Breast epithelium (tissue), 4 donors: ENCODE results near the gene MEF2D. TPM values are rescaled to one million over a fixed set of nuclear protein-coding genes. Genes with fewer than 3 reads are reported as not detected.

Source experiments
- DNase-seq, 2 donors: peaks; one replicate each; pipeline ENCODE4 v3.0.0-alpha.2; 2019; ENCODE audit warnings: low spot score in 2 of 2
- H3K27ac ChIP-seq, 2 donors: fragments of 200-600 bp; sonication (generic) in 1 of 2; one replicate each; pipeline ENCODE4 v1.5.1; 2016 to 2019; ENCODE audit warnings: mild to moderate bottlenecking in 1 of 2
- H3K27me3 ChIP-seq, 2 donors: fragments of 200-600 bp; sonication (generic) in 1 of 2; one replicate each; pipeline versions ENCODE4 v1.5.1 to v1.6.0; 2017 to 2019; ENCODE audit warnings: control low read depth in 1 of 2, mild to moderate bottlenecking in 1 of 2
- H3K36me3 ChIP-seq: fragments of 200-600 bp; one replicate; pipeline ENCODE4 v1.5.1; 2019
- H3K4me1 ChIP-seq, 2 donors: fragments of 200-600 bp; sonication (generic); one replicate each; pipeline ENCODE4 v1.5.1; 2016 to 2019; ENCODE audit warnings: control low read depth in 1 of 2
- H3K4me3 ChIP-seq, 3 donors: fragments of 200-600 bp; sonication (generic); 1 replicate in 2 of 3; 2 replicates in 1 of 3; pipeline ENCODE4 v1.5.1; 2016 to 2019; ENCODE audit warnings: mild to moderate bottlenecking in 3 of 3, moderate library complexity in 2 of 3
- H3K9me3 ChIP-seq, 2 donors: fragments of 200-600 bp; sonication (generic) in 1 of 2; one replicate each; pipeline ENCODE4 v1.5.1; 2016 to 2019; ENCODE audit warnings: control low read depth in 1 of 2
- CTCF ChIP-seq, 3 donors: fragments of 450-650 bp; IDR thresholded peaks; one replicate each; pipeline ENCODE4 v1.5.1; 2016 to 2017; ENCODE audit warnings: antibody characterized with exemption in 3 of 3, mild to moderate bottlenecking in 3 of 3, moderate library complexity in 3 of 3
- POLR2A ChIP-seq: fragments of 450-650 bp; IDR thresholded peaks from one replicate; pipeline ENCODE4 v1.6.1; 2016; ENCODE audit warnings: antibody characterized with exemption, mild to moderate bottlenecking, moderate library complexity
- POLR2AphosphoS5 ChIP-seq, 3 donors: sonication (generic); formaldehyde crosslinking; IDR thresholded peaks; one replicate each; pipeline ENCODE4 v1.6.1; 2017; ENCODE audit warnings: antibody characterized with exemption in 3 of 3
- intact Hi-C: fragments of 100-400 bp; cut with DNase I; formaldehyde crosslinking; loops from one replicate; pipeline ENCODE4 v1.15.1; 2023; ENCODE audit warnings: low total_unique reads
- total RNA-seq, 3 donors: library from RNA; depleted of rRNA; stranded (reverse); fragments of >200 nt; gene quantifications; one replicate each; pipeline ENCODE4 v1.1.0, GENCODE V29; 2016

The MEF2D gene
- total RNA-seq, 3 donors from 2014 or later, result 25.8 to 34.9 (median 32.1) TPM

- DNase-seq, result peak; percentile 82 to 87
- H3K36me3 ChIP-seq, result no peaks in the 10 kb centered on the region
- no peaks in the 10 kb centered on the region for H3K9me3 ChIP-seq
- peaks cover 0 to 4% of the 10 kb centered on the region in 2 donors for H3K4me1 ChIP-seq
- H3K27ac ChIP-seq, result peak overlapping the region; percentile 49 to 72
- H3K4me3 ChIP-seq, result no peak overlapping the region
- intact Hi-C loops, result no loop called here
- no peaks in the 10 kb centered on the region for H3K27me3 ChIP-seq
- TF ChIP-seq POLR2AphosphoS5 (IDR thresholded peaks at IDR 0.05), result peak in 2 of 3 donors; percentile 57 to 73
- TF ChIP-seq POLR2A, result no peak
These were observed 10.1 kb upstream of the MEF2D start for GRCh38 chr1:156510709-156511108.

DNA sequence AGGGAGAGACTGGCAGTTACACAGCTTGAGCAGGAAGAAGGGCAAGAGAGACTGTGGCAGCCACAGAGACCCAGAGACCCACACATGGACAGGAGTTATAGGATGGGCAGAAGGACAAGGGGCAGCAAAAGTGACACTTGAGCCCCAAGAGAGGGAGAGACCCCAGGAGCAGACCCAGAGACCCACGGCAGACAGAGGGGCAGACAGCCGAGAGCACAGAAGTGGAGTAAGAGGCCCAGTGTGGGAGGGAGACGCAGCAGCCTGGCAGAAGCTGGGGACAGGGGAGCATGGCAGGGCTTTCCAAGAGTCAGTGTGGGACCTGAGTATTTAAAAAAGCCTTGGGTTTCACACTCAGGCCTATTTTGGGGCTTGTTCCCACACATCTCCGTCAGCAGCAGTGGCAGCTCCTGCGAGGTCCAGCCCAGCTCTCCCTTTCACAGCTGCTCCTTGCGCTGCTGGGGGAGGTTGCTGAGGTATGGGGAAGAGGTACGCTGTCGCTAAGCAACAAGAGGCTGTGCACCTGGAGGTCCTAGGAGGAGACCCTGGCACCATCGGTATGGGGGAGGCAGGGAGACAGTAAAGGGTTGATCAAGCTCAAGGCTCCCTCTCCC lies 9.0 kb upstream of the MEF2D start:
- no peaks in the 10 kb centered on the region for H3K36me3 ChIP-seq
- H3K4me1 ChIP-seq, result peaks cover 1 to 4% of the 10 kb centered on the region in 2 donors
- H3K4me3 ChIP-seq, result no peak overlapping the region
- DNase-seq, result no peak
- H3K27me3 ChIP-seq, result no peaks in the 10 kb centered on the region
- no peaks in the 10 kb centered on the region for H3K9me3 ChIP-seq
- intact Hi-C loops, result no loop called here
- TF ChIP-seq POLR2A (no peak), POLR2AphosphoS5 (IDR thresholded peaks at IDR 0.05) (no peak), CTCF (IDR thresholded peaks at IDR 0.05) (no peak)
- H3K27ac ChIP-seq, result peak overlapping the region; percentile 85 to 88

DNA sequence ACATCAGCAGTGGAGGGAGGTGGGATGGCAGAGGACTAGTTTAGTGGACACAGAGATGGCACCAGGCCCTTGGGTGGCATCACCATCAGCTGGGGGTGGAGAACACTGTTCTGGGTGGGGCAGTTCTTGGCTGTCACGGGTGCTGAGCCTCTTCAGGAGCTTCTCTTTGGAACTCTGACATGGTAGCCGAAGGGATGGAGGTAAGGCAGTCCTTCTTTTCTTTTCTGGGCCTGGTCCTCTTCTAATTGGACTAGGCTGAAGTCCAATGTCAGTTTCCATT lies 8.3 kb upstream of the MEF2D start:
- H3K36me3 ChIP-seq, result no peaks in the 10 kb centered on the region
- TF ChIP-seq POLR2AphosphoS5 (IDR thresholded peaks at IDR 0.05) (no peak), CTCF (IDR thresholded peaks at IDR 0.05) (no peak), POLR2A (no peak)
- no peaks in the 10 kb centered on the region for H3K9me3 ChIP-seq
- H3K4me3 ChIP-seq, result no peak overlapping the region
- DNase-seq, result no peak
- H3K4me1 ChIP-seq, result peaks cover 6 to 8% of the 10 kb centered on the region in 2 donors
- peak overlapping the region; percentile 85 to 88 for H3K27ac ChIP-seq
- intact Hi-C loops, result no loop called here
- H3K27me3 ChIP-seq, result no peaks in the 10 kb centered on the region

DNA sequence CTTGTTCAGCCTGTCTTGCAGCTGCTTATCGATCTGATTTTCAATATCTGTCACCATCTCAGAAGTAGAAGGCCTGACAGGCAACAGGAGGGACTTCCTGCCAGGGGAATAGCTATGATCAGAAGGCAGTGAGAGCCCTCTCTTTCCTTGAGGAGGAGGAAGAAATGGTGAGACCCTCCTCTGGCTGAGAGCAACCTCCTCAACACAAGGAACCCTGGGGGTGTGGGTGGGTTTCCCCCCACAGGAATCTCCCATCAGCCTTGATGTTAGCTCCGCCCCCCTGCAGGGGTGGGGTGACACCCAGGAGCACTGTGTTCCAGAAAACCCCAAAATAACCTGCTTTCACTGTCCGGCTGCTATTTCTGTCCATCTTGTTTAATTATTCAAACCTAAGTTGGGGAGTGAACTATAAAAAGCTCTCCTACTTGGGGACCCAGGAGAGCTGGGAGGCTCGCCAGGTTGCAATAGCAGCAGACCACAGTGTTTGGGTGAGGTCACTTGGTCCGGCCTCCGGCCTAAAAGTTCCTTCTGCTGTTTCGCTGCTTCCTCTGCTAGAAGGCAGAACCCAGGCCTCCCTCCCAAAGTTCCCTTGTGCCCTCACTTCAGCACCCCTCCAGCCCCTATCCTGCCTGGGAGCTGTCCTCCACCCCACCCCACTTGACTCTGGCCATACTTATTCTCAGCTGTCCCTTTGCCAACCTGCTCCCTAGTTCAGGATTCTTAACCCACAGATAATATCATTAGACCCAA lies 7.8 kb upstream of the MEF2D start:
- Histone ChIP-seq H3K36me3 (no peaks in the 10 kb centered on the region), H3K9me3 (no peaks in the 10 kb centered on the region), H3K27me3 (no peaks in the 10 kb centered on the region), H3K4me1 (peaks cover 10 to 12% of the 10 kb centered on the region in 2 donors), H3K27ac (peak overlapping the region; percentile 85 to 88), H3K4me3 (no peak overlapping the region)
- TF ChIP-seq POLR2AphosphoS5 (IDR thresholded peaks at IDR 0.05) (no peak), CTCF (IDR thresholded peaks at IDR 0.05) (no peak)
- intact Hi-C loops, result no loop called here
- no peak for DNase-seq

GRCh38 chr1:156506450-156506849 lies 5.9 kb upstream of the MEF2D start:
- Histone ChIP-seq H3K27me3 (no peaks in the 10 kb centered on the region), H3K4me1 (peaks cover 17 to 18% of the 10 kb centered on the region in 2 donors), H3K27ac (peak overlapping the region in 1 of 2 donors; percentile 100), H3K4me3 (no peak overlapping the region), H3K36me3 (no peaks in the 10 kb centered on the region), H3K9me3 (no peaks in the 10 kb centered on the region)
- TF ChIP-seq CTCF (IDR thresholded peaks at IDR 0.05) (no peak), POLR2AphosphoS5 (IDR thresholded peaks at IDR 0.05) (no peak), POLR2A (no peak)
- DNase-seq, result no peak
- intact Hi-C loops, result no loop called here
